Kidney epithelial cell (primary cell): ENCODE results near the gene RARB. TPM values are rescaled to one million over a fixed set of nuclear protein-coding genes. Genes with fewer than 3 reads are reported as not detected.

Source experiments
- DNase-seq: peaks from one replicate; pipeline ENCODE4 v3.0.0-alpha.2; 2010; ENCODE audit warnings: low read depth
- H3K27me3 ChIP-seq: 2 replicates; pipeline ENCODE4 v1.6.0; 2011; ENCODE audit warnings: low read length; ENCODE audit not compliant: control insufficient read depth, insufficient read depth
- H3K36me3 ChIP-seq: 2 replicates; pipeline ENCODE4 v1.5.1; 2011; ENCODE audit warnings: low read length; ENCODE audit not compliant: control insufficient read depth, insufficient read depth
- H3K4me3 ChIP-seq: 2 replicates; pipeline ENCODE4 v1.5.1; 2011; ENCODE audit warnings: low read depth, mild to moderate bottlenecking, control low read depth, low read length
- total RNA-seq: library from RNA; depleted of rRNA; stranded (reverse); fragments of >200 nt; gene quantifications from 2 replicates; pipeline ENCODE4 v1.2.3, GENCODE V29; 2015
- TF ChIP-seq, protein P1 (sequence below): IDR thresholded peaks from 2 replicates; pipeline ENCODE4 v1.5.1; 2011; ENCODE audit warnings: mild to moderate bottlenecking, moderate library complexity, low read length, control low read depth, inconsistent platforms; ENCODE audit not compliant: insufficient read depth, poor library complexity, severe bottlenecking

The RARB gene
- total RNA-seq, 1 donor from 2014 or later, result 3.6 TPM

DNA sequence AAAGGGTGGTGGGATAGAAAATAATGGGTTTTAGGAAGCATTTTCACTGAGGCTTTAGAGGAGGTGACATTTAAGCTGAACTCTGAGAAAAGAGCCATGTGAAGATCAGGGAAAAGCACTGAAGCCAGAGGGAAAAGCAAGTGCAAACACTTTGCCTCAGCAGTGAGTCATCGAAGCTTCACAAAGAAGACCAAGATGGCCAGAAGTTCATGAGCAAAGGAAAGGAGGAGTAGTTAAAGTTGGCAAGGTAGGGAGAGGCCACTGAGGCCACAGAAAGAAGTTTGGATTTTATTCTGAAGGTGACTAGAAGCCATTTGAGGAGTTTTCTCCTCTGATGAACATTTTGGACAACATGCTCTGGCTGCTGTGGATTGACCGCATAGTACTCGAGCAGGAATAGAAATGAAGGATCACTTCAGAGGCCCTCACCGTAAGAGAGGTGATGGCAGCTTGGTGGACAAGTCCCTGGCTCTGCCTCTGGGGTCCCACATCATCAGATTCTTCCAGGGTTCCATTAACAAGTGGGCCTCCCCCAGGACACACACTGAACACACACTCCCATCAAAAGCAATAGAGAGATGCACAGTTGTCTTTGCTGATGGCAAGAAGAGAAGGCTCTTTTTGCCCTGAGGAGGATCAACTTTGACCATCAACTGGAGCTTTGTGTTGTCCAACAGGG lies 161.2 kb downstream of the RARB start:
- Histone ChIP-seq H3K27me3 (no peaks in the 10 kb centered on the region), H3K36me3 (no peaks in the 10 kb centered on the region), H3K4me3 (no peak overlapping the region)
- no peak for DNase-seq
- TF ChIP-seq, protein P1, sequence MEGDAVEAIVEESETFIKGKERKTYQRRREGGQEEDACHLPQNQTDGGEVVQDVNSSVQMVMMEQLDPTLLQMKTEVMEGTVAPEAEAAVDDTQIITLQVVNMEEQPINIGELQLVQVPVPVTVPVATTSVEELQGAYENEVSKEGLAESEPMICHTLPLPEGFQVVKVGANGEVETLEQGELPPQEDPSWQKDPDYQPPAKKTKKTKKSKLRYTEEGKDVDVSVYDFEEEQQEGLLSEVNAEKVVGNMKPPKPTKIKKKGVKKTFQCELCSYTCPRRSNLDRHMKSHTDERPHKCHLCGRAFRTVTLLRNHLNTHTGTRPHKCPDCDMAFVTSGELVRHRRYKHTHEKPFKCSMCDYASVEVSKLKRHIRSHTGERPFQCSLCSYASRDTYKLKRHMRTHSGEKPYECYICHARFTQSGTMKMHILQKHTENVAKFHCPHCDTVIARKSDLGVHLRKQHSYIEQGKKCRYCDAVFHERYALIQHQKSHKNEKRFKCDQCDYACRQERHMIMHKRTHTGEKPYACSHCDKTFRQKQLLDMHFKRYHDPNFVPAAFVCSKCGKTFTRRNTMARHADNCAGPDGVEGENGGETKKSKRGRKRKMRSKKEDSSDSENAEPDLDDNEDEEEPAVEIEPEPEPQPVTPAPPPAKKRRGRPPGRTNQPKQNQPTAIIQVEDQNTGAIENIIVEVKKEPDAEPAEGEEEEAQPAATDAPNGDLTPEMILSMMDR, result no peak

DNA sequence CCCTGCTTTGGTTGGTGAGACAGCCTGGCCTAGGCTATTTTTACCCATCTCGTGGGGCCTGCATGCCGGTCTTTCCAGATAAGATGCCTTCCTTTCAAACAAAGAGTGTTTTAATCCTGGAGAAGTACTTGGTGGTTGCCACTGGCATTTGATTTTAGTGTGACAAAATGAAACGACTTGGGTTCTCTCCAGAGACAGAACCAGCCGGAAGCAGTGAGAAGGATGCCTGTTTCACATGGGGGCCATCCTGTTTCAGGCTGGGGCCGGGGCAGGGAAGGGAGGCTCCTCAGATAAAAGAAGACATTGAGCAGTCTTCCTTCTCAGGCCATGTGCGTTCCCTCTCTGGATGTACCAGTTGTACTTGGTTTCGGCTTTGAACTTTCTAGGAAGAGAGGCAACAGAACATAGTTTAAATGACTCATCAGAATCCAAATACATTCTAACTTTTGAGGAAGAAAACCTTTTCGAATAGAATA lies 161.8 kb downstream of the RARB start:
- TF ChIP-seq, protein P1, result no peak
- no peak for DNase-seq
- Histone ChIP-seq H3K36me3 (no peaks in the 10 kb centered on the region), H3K27me3 (no peaks in the 10 kb centered on the region), H3K4me3 (no peak overlapping the region)

DNA sequence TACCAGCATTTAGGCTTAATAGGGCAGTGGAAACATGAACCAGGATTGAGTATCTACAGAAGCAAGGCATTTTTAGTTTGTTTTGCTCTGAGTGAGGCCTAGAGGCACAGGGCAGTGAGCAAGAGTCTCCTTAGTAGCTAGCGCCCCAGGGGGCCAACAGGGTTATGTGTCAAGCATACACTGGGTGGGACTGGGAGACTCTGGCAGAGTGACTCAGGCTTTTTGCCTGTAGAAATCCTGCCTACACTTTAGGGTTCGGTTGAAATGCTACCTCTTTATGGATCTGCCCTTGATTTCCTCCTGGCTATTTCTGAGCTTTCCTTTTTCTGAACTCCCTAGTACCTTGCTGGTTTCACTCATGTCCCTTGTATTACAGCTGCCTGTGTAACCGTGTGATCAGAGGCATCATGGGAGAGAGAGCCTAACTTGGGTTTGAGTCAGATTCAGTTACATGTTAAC lies 164.5 kb downstream of the RARB start:
- TF ChIP-seq, protein P1, result peak; percentile 52
- H3K36me3 ChIP-seq, result no peaks in the 10 kb centered on the region
- H3K4me3 ChIP-seq, result no peak overlapping the region
- H3K27me3 ChIP-seq, result no peaks in the 10 kb centered on the region
- DNase-seq, result peak; percentile 23

DNA sequence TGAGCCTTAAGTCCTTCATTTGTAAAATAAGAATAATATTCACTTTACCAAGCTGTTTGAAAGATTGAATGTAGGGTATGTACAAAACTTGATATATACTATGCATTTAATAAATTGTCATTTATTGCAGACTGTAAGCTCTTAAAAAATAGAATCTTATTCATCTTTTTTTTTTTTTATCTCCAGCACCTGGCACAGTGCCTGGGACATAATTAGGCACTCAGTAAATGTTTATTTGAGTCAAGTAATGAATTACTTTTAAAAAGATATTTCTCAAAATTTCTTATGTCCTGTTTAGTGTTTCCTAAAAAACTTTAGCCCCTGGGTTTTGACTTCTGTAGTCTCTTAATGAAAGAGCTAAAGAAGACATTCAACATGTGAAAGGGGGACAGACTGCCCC lies 164.9 kb downstream of the RARB start:
- H3K27me3 ChIP-seq, result no peaks in the 10 kb centered on the region
- TF ChIP-seq, protein P1, result no peak
- DNase-seq, result no peak
- H3K4me3 ChIP-seq, result no peak overlapping the region
- no peaks in the 10 kb centered on the region for H3K36me3 ChIP-seq

DNA sequence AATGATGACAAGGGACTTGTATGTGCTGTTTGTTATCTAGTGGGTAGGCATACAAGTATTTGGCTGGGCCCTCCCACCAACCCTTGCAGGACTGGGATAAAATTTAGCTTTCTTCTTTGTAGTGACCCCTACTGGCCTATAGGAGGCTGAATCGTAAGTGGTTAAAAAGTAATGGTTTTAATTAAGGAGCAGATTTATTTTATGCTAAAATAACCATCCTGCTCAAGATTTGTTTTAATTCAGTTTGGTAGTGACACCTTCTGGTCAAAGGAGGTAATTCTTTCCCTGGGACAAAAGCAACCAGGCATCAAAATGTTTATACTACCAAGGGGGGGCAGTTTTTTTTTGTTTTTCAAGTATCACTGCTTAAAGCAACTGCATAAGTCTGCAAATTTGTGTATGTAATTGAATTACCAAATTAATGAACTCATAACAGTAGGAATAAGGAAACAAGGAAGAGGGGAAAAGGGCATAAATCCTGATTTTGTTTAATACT lies 166.0 kb downstream of the RARB start:
- peak; percentile 38 for DNase-seq
- no peaks in the 10 kb centered on the region for H3K36me3 ChIP-seq
- H3K4me3 ChIP-seq, result no peak overlapping the region
- H3K27me3 ChIP-seq, result no peaks in the 10 kb centered on the region
- TF ChIP-seq, protein P1, result peak; percentile 57
